Inflammatory macrophage treated with lipopolysaccharide for 1 hour (primary cell): ENCODE measurements around the gene TH.

Experiments
- DNase-seq, 2 donors: peaks; one replicate each; pipeline ENCODE4 v3.0.0-alpha.2; 2020 to 2022

TH gene

DNA sequence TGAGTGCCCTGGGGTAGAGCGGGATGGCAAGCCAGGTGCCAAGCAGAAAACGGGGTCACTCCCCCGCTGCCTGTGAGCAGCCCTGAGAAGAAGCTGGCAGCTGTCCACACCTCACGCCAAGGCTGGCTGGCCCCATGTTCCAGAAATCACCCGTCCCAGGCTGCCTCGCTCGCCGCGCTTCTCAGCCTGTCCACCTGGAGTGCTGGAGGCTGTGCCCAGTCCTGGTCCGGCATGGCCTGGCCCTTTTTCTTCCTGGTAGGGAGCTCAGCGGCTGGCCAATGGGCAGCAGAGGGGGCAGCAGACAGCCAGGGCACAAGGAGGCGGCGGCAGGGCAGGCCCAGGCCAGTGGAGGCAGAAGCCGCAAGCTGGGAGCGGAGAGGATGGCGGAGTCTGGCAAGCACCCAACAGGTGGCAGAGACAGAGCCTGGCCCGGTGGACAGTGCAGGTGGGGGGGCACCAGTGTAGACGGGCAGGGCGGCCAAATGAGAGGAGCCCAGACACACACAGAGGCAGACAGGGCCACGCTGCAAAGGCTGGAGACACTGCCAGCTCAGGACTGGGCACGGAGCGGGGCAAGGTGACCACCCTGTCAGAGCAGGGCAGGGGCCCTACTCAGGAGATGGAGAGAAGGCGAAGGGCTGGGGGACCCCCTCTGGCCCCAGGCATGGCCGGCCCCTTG is 37.2 kb upstream of the TH start:
- no peak for DNase-seq

DNA sequence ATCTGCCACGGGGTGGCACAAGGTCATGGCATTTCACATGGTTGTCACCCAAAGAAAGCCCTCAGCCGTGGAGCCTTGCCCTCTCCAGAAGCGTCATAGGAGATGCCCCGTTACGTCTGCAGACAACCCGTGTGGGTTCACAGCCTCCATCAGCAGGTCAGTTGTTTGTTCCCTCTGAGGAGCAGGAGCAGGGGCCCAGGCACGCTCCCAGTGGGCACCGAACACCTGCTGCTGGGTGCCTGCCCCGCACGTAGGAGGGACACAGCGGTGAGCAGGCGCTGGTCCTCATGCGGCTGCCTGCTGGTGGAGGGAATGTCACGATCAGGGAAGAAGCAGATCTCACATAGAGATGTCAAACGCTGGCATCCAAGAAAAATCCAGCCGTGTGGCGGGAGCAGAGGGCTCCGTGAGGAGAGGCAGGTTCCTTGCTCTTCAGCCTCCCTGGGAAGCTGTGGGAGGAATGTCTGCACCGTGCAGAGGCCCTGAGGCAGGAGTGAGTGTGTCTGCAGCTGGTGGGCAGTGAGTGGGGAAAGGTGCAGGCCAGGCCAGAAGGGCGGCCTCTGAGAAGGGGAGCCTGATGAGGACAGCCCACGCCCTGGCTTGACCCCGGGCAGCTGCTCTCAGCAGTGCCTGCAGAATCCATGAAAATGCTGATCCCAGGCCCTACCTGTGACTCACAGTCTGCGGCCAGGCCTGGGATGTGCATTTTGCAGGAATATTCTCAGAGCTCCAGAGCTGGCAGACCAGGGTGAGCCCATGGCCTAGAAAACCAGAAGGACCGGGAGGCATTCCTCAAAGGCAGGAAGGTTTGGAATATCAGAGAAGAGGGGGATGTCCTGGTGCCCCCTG is 36.4 kb upstream of the TH start:
- no peak for DNase-seq

DNA sequence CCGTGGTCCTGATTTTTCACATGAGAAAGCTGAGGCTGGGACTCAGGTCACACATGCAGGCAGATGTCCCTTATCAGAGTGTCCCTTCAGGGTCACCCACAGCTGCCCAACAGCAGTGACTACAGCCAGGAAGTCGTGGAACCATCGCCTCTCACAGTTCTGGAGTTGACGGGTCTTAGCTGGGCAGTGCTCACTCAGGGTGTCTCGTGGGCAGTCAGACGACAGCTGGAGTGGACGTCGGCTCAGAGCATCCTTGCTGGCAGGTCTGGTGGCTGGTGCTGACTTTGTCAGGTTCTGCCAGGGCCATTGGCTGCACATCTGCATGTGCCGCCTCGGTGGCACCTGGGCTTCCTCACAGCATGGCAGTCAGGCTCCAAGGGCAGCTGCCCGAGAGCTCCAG is 35.6 kb upstream of the TH start:
- no peak for DNase-seq

DNA sequence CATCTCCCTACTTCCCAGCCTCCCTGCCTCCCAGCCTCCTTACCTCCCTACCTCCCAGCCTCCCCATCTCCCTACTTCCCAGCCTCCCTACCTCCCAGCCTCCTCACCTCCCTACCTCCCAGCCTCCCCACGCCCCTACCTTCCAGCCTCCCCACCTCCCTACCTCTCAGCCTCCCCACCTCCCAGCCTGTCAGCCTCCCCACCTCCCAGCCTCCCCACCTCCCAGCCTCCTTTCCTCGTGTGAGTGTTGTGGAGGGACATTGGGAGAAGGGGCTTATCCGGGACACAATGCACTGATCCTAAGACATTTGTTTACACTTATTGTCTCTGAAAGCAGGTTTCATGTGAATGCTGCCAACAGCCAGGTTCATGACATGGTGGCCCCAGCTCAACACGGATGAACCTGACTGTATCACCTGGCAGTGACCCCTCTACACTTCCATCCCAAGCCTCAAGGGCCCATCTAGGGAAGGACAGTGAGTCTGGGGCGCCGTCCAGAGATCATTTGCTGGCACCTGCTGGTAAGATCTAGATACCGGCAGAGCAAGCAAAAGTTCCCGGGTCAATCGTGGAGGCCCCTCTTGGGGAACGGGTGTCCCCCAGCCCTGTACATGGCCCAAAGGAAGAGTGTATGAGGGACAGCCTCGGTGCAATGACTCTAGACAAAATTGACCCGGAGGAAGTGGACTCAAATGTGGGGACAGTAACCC is 34.5 kb upstream of the TH start:
- no peak for DNase-seq

DNA sequence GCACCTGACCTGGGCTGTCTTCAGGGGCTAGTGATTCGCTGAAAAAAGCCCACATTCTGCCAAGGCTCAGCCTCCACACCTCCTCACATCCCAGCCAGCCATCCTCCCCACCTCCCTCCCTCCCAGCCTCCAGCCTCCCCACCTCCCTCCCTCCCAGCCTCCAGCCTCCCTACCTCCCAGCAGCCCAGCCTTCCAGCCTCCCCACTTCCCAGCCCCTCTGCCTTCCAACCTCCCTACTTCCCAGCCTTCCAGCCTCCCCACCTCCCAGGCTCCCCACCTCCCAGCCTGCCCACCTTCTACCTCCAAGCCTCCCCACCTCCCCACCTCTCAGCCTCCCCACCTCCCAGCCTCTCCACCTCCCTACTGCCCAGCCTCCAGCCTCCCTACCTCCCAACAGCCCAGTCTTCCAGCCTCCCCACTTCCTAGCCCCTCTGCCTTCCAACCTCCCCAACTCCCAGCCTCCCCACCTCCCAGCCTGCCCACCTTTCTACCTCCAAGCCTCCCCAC is 33.7 kb upstream of the TH start:
- DNase-seq, result no peak

DNA sequence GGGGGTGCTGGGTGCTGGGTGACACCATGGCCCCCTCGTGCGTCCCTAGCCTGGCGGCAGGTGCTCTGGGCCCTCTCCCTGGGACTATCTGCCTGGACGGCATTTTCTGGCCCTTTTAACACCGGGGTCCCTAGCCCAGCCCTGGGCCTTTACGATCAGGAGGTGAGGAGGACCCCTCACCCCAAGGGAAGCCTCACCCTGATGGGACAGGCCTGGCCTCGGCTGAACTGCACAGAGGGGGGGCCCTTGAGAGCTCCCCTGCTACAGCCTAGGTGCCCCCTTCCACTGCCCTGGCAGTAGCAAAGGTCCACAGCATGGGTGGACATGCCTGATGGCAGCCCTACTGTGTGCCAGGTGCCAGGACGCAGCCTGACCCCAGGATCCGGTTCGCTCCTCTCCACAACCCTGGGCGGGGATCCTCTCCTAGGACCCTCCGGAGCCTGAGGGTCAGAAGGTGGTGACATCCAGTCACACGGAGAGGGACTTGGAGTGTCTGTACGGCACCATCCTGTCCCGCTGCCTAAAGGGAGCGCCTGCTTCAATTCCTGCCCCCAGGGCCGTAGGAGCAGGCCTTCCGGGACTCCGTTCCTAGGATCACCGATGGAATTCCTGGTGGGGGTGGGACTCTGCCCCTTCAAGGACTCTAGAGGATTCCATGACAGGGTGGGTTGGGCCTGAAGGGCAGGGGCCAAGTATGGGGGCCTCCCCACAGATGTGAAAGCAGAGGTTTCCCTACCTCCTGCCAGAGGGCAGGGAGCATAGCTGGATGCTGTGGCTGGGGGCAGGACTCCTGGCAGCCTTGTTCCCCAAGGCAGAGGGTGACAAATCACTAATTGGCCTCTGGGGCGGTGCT is 33.0 kb upstream of the TH start:
- DNase-seq, result no peak

DNA sequence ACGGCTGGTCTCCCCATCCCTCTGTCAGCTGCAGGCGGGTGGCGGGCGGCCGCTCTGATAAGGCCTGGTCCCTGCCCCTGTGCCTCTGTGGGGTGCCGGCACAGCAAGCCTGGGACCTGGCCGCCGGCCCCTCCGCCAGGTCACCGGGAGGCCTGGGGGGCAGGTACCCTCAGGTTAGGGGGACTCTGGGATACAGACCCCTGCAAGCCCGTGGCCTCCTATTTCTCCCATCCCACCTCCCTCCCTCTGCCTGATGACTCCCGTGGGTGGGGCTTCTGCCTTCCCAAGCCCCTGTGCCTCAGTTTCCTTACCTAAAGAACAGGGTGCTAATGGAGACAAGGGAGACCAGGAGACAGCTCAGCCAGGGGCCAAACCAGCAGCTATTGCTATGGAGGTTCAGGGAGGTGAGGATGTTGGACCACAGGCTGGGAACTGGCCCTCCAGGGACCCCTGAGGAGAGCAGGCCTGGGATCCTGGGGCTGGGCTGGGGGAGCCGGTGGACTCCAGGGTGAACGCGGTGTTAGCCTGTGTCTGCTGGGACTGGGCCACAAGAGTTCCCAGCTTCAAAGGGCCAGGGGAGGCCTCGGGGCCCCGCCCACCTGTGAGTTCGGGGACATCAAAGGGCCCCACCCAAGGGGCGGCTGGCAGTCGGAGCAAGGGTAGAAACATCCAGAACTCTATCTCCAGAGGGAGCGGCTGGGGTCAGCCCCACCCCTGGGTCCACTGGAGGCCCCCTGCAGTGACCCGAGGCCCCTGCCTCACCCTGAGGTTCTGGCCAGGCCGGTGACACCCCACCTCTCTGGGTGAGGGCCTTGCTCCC is 32.0 kb upstream of the TH start:
- no peak for DNase-seq

DNA sequence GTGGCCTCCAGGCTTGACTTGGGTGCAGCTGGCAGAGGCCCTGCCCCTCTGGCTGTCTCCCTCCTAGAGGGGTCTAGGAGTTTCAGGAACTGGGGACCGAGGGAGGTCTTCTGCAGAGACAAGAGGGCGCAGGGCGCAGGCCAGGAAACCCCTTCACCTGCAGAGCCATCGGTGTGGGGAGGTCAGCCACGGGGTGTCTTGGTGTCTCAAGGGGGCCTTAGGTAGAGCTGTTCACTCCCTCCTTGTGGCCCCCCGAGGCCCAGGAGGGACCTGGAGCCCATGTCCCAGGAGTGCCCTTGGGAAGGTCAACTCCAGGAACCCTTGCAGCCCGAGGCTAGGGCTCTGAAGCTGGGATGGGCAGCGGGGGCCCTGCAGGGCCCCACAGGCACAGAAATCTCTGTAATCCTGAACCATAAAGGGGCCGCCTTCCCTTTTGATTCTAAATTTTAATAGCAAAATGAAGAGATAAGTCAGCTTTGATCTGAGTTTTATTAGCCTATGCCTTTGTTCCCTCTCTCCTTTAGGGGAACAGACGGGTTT is 31.4 kb upstream of the TH start:
- DNase-seq, result no peak

DNA sequence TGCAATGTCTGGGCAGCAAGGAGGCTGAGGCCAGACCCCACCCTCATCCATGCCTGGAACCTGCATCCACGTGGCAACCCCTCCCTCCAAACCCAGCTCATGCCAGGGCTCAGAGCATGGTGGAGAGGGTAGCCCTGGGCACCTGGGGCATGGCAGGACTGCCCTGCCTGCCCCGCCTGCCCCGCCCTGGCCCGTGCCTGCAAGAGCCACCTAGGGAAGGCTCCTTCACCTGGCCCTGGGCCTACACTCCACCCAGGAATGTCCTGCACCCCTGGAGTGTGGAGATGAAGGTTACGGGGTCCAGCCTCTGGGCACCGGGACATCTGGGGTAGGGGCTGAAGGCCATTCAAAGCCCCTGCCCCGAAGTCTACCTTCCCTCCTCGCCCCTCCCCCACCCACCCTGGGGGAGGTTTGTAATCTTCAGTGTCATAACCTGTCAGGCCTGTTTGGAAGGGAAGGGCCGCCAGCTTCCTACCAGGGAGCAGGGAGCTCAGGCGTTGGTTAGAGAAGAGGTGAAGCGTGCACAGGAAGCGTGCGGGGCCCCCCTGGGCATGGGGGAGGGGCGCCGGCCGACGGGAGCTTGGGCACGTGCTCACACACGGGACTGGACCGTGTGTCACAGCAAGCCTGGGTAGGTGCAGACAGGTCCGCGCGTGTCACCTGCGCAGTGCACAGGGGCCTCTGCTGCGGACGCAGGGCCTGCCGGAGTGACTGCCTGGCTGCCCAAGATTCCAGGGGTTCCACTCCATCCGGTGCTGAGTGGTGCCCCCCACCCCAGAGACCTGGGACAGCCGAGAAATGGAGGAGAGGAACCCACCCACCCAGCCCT is 30.7 kb upstream of the TH start:
- no peak for DNase-seq

DNA sequence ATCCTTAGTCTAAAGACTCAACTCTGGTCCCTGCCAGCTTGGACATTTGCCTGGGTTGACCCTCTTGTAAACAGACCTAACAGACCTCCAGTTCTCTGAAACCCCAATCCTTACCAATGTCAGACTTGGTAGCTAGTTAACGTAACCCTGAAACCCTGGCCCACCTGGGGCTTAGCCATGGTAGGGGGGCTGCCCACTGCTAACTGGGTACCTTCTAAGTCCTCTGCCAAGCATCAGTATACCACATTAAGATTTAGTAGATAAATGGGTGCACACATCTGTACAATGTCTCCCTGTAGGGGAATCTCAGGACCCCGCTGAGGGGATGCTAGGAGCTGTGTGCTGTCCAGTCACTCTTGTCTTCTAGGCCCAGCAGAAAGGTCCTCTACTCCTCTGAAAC is 29.9 kb upstream of the TH start:
- DNase-seq, result no peak

DNA sequence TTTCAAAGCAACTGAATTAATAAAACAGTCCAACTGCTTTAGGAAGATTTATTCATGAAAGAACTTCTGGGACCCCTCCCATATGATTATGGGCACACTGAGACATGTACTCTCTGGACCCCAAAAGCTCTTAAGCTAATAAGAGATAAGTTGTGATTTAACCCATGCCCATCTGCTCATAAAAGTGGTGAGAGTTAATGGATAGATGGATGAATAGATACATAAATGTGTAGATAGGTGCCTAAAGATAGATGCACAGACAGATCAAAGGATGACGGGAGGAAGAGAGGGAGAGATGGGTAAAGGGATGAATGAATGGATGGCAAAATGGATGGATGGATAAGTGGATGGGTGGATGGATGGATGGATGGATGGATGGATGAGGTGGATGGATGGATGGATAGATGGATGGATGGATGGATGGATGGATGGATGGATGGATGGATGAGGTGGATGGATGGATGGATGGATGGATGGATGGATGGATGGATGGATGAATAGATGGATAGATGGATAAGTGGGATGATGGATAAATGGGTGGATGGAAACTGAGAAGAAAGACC is 29.4 kb upstream of the TH start:
- no peak for DNase-seq

DNA sequence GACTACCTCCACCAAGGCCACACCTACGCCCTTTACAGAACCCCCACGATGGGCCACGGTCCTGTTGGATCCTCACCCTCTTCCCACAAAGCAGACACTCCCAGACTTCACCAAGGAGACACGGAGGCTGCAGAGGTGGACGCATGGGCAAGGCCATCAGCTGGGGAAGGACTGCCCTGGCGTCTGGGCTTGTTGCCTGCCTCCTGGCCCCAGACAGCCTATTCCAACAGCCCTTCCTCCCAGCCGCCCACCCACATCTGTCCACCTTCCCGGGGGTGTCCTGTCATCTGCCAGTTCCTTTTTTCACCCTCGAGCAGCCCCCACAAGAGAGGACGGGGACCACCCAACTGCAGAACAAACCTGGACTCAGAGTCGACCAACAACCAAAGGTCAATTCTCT is 28.9 kb upstream of the TH start:
- DNase-seq, result no peak

DNA sequence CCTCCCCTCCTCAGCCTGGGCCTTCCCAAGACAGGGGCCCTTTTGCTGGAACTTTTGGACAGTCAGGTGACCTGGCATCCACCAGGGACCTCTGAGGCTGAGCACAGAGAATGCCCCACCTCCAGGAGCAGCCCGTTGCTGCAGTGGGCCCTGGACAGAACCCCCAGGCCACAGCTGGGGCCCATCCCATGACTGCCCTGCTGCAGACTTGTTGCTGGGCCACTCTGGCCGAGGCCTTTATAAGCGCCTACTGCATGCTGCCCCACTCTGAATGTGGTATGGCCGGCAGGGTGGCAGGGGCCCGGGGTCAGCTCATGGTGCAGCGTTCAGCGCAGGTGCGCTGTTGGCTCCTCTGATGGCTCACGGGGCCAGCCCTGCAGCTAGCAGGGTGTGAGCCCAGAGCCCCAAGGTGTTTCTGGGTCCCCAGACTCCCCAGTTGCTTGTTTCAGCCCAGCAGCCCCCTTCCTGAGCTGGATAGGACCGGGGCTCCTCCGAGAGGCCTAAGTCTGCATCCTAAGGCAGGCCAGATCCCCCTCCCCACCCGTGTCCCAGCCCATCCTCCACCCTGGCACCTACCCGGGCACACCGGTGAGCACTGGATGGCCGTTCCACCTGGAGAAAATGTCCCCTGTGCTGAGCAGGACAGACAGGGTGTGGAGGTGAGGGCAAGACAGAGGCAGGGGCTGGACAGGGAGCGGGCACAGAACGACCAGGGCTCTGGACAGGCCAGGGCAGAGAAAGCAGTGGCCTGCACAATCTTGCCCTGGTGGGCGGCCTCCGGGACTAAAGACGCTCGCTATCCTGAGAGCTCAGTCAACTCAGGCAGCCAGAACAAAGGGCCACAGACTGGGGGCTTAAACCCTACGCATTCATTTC is 28.1 kb upstream of the TH start:
- DNase-seq, result no peak

DNA sequence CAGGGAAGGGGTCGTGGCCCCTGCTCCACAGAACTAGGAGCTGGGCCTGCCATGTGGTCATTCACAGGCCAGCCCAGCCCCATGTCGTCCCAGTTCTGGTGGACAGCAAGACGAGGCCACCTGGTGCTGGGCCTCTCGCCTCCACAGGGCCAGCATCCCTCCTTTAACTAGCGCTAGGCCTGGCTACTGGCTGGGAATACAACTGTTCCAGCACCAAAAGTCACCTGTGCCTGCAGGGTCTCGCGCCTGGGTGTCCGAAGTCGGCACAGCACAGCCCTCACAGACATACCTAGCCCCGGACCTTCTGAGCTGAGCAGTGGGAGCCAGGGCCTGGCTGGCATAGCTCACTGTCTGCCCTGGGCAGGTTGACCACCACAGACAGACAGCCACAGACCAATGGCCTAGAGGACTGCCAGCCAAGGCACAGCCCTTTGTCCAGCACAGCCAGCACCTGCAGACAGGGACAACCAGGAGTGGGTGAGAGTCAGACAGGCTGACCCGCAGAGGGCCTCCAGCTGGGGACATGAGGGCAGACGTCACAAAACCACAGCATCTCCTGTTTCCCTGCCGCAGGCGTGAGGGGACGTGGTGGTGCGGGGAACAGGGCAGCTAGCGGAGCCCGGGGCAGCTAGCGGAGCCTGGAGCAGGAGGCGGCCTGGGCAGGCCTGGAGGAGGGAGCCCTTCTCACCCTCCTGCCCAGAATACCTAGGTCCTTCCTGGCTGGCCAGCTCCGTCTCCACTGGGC is 27.2 kb upstream of the TH start:
- DNase-seq, result no peak

DNA sequence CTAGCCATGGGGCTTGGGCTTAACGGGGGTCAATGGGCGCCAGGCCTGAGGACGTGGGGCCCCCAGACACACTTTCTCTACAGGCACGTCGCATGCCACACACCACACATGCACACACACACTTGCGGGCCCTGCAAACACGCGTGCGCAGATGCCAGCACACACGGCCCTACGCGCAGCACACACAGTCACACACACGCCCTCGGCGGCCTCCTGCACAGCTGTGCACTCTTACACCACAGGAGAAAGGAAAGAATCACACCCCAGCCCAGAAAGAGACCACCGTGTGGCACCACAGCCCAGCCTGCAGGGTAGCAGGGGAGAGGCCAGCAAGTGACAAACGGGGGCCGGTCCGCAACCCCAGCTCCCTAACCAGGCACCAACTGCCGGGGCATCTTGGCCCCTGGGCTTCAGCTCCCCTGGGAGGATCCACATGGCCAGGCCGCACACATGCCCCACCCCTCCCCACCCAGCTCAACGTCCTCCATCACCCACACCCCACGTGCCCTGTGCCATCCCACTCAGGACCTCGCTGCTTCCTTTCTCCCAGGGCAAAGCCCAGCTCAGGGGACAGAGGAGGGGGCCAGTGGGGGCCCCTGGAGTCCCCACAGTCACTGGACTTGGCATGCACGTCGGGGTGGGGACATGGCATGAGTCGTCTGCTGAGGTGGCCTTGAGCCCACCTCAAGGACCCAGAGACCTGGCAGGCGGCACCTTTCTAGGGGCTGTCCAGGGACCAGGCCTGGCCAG is 26.3 kb upstream of the TH start:
- DNase-seq, result no peak

DNA sequence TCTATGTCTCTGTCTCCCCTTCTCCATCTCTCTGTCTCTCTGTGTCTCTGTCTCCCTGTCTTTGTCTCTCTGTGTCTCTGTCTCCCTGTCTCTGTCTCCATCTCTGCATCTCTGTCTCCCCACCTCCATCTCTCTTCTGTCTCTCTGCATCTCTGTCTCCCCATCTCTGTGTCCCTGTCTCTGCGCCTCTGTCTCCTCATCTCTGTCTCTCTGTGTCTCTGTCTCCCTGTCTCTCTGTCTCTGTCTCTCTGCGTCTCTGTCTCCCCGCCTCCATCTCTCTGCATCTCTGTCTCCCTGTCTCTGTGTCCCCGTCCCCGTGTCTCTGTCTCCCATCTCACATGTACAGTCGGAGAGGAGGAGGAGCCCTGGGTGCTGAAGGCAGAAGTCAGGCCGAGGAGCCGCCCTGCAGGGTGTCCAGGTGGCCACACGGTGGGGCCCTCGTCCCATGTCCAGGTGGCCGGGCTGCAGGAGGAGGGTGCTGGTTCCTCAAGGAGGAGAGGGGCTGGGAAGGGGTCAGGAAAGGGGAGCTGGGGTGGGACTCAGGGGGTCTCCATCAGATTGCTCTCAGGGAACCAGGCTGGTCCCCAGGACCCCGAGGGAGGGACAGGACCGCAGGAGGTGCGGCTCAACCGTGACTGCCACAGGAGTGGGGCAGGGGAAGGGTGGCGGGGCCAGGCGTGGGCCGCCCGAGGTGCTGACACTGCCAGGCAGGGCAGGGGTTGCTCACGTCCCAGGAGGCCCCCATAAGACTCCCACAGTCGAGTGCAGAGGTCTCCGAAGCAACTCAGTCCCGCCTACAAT is 25.6 kb upstream of the TH start:
- peak; percentile 55 to 76 for DNase-seq

DNA sequence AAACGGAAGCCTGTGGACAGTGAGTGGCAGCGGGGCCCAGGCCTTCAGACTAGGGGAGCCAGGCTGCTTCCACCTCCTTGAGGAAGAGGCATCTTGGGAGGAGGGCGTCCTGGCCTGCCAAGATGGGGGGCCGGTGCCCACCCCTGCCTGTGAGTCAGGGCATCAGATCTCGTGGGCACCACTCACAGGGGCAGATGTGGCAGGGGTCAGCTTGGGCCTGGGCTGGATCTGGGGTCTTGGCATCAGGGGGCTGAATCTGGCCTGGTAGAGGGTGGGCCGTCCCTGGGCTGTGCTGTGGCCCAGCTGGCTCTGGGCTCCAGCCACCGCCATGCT is 24.1 kb upstream of the TH start:
- DNase-seq, result no peak
